Measurements from ENCODE around the gene ATP2B2. TPM values are rescaled to one million over a fixed set of nuclear protein-coding genes. Genes with fewer than 3 reads are reported as not detected.

ATP2B2 gene
- total and polyA plus RNA-seq, 2 of the 8 experiments (the other 6 are each of a cell fraction or from before 2014, with no cell fraction given): 0.14 to 1.2 TPM

DNA sequence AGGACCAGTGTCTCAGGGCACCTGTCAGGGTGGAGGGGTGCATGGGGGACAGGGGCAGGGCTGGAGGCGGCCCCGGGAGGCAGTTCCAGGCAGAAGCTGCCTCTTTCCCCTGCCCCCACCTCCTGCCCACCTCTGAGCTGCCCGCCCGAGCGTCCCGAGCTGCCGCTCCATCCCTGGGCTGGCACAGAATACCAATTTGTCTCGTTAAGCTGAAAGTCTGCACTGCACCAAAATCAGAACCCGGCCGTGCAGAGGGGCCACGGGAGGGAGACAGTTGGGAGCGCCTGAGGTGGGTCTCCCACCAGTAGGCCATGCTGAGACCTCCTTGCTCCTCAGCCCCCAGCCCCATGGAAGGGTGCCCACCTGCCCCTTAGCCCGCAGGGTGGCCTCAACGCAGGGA, 1.3 kb upstream of the ATP2B2 start:
- FAIRE-seq: no peak
- no peak for TF ChIP-seq SP1 (IDR thresholded peaks at IDR 0.05; ENCODE audit: low read depth, low read length)
- no peak for TF ChIP-seq SIRT6 (IDR thresholded peaks at IDR 0.05; ENCODE audit: low read length)
- no peak for TF ChIP-seq GTF2F1 (IDR thresholded peaks at IDR 0.05; ENCODE audit: borderline replicate concordance, low read depth, low read length)
- no peak for TF ChIP-seq POLR2A (IDR thresholded peaks at IDR 0.05; ENCODE audit: control extremely low read depth in 1 of 2, low read depth in 2 of 2, low read length in 2 of 2)
- TF ChIP-seq GABPA (IDR thresholded peaks at IDR 0.05; ENCODE audit: borderline replicate concordance, insufficient read depth, low read length): no peak

More for the DNA sequence above, 1.3 kb upstream of the ATP2B2 start:
- peaks cover 0 to 9% (median 5%) of the 10 kb centered on the region in 4 experiments; a peak in 6 of 7 replicates for H3K4me1 ChIP-seq (replicated peaks in 1 of 4; ENCODE audit: control insufficient read depth in 3 of 4, insufficient read depth in 4 of 4, low read length in 3 of 4)
- no peak overlapping the region for H2BK120ac ChIP-seq (replicated peaks; ENCODE audit: low read depth, low read length)
- H2BK5ac ChIP-seq (ENCODE audit: low read depth, low read length): no peak overlapping the region
- H3K27me3 ChIP-seq (replicated peaks in 1 of 4; ENCODE audit: control insufficient read depth in 3 of 4, extremely low read depth in 1 of 4, insufficient read depth in 3 of 4, low read length in 3 of 4): peaks cover 0 to 12% (median 10%) of the 10 kb centered on the region in 4 experiments; a peak in 5 of 7 replicates
- H3K36me3 ChIP-seq (ENCODE audit: control insufficient read depth in 2 of 4, insufficient read depth in 4 of 4, low read length in 3 of 4): no peaks in the 10 kb centered on the region
- H3K27ac ChIP-seq (ENCODE audit: low read depth, low read length): no peak overlapping the region
- peaks cover 5% of the 10 kb centered on the region; the same call in 1 of the 2 replicates for H3K23me2 ChIP-seq (ENCODE audit: low read depth, low read length)
- no peak overlapping the region for H3K18ac ChIP-seq (ENCODE audit: extremely low read depth, low read length)
- no peaks in the 10 kb centered on the region for H3K79me2 ChIP-seq (ENCODE audit: control insufficient read depth in 1 of 2, insufficient read depth in 2 of 2, low read length in 2 of 2)
- CTCF ChIA-PET (ENCODE audit: partially characterized antibody): interaction anchor here (0.9 to 1.0 kb wide), 3 partner anchors 10 to 232 kb away, joined by 3 to 5 read pairs (median 4); no protein-coding TSS in a partner anchor
- H4K91ac ChIP-seq (replicated peaks; ENCODE audit: insufficient read length, low read length): no peak overlapping the region
- H3K4me3 ChIP-seq (ENCODE audit: extremely low read depth in 1 of 4, insufficient read depth in 2 of 4, low read depth in 3 of 4, low read length in 4 of 4): no peak overlapping the region
- H2BK20ac ChIP-seq (ENCODE audit: low read length): no peak overlapping the region
- H4K5ac ChIP-seq (ENCODE audit: insufficient read length, low read depth, low read length): no peak overlapping the region
- H2BK12ac ChIP-seq (ENCODE audit: low read depth, low read length): no peak overlapping the region
- no peak overlapping the region for H3K14ac ChIP-seq (ENCODE audit: insufficient read length)
- H3K4me2 ChIP-seq (ENCODE audit: insufficient read depth in 1 of 2, low read depth in 2 of 2, low read length in 2 of 2): no peak overlapping the region
- DNase-seq (ENCODE audit: low read depth in 1 of 2, low spot score in 2 of 2): no peak
- H2AK5ac ChIP-seq (ENCODE audit: low read depth, low read length): no peak overlapping the region
- WGBS, 2 experiments (ENCODE audit: extremely low coverage in 1 of 2, insufficient coverage in 1 of 2, insufficient read length in 1 of 2, insufficient replicate concordance in 2 of 2, low coverage in 1 of 2, low lambda C conversion rate in 2 of 2, missing lambda C conversion rate in 1 of 2): 93% methylated on average over 14 of the region's 14 CpGs; no CpG with 5 or more reads in 1 of the 2 experiments
- no peak overlapping the region for H2AFZ ChIP-seq (ENCODE audit: low read length)
- H3K4ac ChIP-seq (replicated peaks; ENCODE audit: insufficient read length, low read depth, low read length): no peak overlapping the region
- no peak overlapping the region for H3K23ac ChIP-seq (ENCODE audit: insufficient read length)
- no peak overlapping the region for H4K8ac ChIP-seq (ENCODE audit: extremely low read depth, insufficient read depth, low read length)
- no peak overlapping the region for H2BK15ac ChIP-seq (ENCODE audit: low read length)
- H3K79me1 ChIP-seq (ENCODE audit: low read depth, low read length): no peaks in the 10 kb centered on the region
- H3K9ac ChIP-seq (replicated peaks in 1 of 4; ENCODE audit: extremely low read depth in 1 of 4, low read depth in 3 of 4, low read length in 3 of 4): no peak overlapping the region
- H3K9me3 ChIP-seq (ENCODE audit: insufficient read depth in 2 of 2, low read depth in 1 of 2, low read length in 1 of 2): no peaks in the 10 kb centered on the region
- no peaks in the 10 kb centered on the region for H4K20me1 ChIP-seq (replicated peaks in 1 of 2; ENCODE audit: control insufficient read depth in 1 of 2, insufficient read depth in 2 of 2, low read length in 2 of 2)
- H3K56ac ChIP-seq (replicated peaks; ENCODE audit: insufficient read length, low read depth, low read length): no peak overlapping the region
- POLR2A ChIA-PET (ENCODE audit: partially characterized antibody): interaction anchor here (0.6 to 1.3 kb wide), 2 partner anchors 11 to 188 kb away, joined by 3 to 4 read pairs; no protein-coding TSS in a partner anchor

Measured in H1 (cell line).